IPS-11a (cell line): ENCODE measurements around the gene RAPGEF2.

Source experiments
- H3K4me3 ChIP-seq: one replicate; pipeline ENCODE4 v1.5.1; 2013; ENCODE audit warnings: low read depth, low read length, control low read depth

The RAPGEF2 gene

DNA sequence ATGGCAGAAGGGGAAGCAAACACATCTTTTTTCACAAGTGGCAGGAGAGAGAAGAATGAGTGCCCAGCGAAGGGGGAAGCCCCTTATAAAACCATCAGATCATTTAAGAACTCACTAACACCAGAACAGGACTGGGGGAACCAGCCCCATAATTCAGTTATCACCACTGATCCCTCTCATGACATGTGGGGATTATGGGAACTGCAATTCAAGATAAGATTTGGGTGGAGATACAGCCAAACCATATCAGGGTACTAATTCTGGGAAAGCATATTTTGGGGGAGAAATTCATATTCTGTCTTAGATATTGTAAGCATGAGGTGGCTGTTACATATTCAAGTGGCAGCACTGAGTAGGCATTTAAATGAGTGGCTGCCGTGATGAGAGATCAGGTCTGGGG is 87.8 kb downstream of the RAPGEF2 start:
- no peak overlapping the region for H3K4me3 ChIP-seq

GRCh38 chr4:159191989-159192388 is 89.1 kb downstream of the RAPGEF2 start:
- no peak overlapping the region for H3K4me3 ChIP-seq

GRCh38 chr4:159193046-159193620 is 90.3 kb downstream of the RAPGEF2 start:
- no peak overlapping the region for H3K4me3 ChIP-seq

GRCh38 chr4:159195361-159195769 is 92.5 kb downstream of the RAPGEF2 start:
- no peak overlapping the region for H3K4me3 ChIP-seq

DNA sequence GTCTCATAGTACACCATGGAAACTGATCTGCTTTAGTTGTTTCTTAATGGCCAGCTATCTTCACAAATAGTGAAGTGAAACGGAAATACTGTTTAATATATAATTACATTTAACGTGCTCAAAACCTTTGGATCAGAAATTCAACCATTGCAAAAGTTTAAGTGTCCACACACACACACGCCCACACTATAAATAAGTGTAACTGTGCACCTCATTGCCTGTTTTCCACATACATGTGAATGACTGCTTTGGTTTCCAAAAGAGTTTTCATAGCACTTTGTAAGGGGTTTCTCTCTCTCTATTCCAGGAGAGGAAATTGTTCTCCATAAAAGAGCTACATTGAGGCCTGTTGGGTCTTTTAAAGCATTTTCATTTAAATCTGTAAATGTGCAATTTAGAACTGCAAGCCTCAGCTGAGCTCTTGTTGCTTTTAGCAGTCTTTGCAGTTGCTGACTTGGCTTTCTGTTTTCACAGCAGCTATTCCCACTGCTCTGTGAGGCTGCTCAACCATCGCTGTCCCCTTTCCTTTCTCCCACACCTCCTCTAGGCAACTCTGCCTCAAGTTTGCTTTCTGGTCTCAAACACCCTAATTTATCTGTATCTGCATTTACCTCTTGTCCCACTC is 94.5 kb downstream of the RAPGEF2 start:
- no peak overlapping the region for H3K4me3 ChIP-seq

DNA sequence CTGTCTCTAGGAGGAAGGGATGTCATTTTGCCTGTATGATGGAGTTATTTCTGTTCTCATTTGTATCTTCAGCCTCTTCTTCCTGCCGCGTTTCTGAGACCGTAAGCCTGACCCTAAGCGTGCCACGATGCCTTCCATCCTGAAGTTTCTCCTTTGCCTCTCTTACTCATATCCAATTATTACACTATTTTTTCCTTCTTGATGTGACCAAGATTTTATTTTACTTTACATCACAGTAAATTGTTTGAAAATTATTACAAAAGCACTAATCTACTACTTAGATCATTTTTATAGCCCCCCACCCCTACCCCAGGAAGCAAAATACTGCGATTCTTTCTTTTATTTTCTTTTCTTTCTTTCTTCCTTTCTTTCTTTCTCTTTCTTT is 95.0 kb downstream of the RAPGEF2 start:
- no peak overlapping the region for H3K4me3 ChIP-seq

- no peak overlapping the region for H3K4me3 ChIP-seq
Measured at GRCh38 chr4:159199826-159200225, 96.9 kb downstream of the RAPGEF2 start.

- H3K4me3 ChIP-seq, result no peak overlapping the region
Measured at GRCh38 chr4:159201168-159201567, 98.3 kb downstream of the RAPGEF2 start.

GRCh38 chr4:159204566-159204965 is 101.7 kb downstream of the RAPGEF2 start:
- no peak overlapping the region for H3K4me3 ChIP-seq

DNA sequence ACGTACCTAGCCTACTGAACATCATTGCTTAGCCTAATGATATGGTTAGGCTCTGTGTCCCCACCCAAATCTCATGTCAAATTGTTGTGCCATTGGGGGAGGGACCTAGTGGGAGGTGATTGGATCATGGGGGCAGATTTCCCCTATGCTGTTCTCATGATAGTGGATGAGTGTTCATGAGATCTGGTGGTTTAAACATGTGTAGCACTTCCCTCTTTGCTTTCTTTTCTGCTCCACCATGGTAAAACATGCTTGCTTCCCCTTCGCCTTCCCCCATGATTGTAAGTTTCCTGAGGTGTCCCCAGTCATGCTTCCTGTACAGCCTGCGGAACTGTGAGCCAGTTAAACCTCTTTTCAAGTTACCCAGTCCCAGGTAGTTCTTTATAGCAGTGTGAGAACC is 102.6 kb downstream of the RAPGEF2 start:
- no peak overlapping the region for H3K4me3 ChIP-seq

DNA sequence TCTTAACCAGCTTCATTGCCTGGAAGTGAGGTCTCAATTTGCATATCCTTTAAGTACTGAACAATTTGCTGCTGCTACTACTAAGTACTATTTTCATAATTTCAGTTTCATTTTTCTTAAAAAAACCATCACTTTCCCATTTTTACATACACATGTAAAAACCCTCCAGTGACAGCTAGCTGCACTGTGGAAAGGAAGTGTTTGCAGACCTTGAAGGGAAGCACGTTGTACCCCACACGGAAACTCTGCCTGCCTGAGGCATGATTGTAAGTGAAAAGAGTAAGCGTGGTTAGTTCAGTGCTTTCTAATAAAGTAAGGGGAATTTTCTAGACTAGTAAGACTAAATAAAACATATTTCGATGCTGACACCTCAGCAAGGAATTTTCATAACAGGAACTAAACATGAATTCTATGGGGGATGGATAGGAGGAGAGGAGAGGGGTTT is 103.6 kb downstream of the RAPGEF2 start:
- no peak overlapping the region for H3K4me3 ChIP-seq

DNA sequence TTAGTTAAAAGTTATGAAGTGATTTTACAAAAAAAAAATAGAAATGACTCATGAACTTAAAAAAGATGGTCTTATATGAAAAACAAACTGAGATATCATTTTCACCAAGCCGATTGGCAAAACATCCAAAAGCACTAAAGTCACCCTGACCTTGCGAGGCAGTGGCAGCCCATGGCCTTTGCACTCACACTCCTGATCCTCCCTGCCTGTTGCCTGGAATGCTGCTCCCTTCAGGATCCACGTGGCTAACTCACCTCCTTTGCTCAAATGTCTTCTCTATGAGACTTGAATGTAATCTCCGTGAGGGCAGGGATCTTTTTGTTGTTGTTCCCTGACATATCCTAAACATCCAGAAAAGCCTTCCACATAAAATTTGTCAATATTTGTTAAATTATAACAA is 106.4 kb downstream of the RAPGEF2 start:
- no peak overlapping the region for H3K4me3 ChIP-seq

DNA sequence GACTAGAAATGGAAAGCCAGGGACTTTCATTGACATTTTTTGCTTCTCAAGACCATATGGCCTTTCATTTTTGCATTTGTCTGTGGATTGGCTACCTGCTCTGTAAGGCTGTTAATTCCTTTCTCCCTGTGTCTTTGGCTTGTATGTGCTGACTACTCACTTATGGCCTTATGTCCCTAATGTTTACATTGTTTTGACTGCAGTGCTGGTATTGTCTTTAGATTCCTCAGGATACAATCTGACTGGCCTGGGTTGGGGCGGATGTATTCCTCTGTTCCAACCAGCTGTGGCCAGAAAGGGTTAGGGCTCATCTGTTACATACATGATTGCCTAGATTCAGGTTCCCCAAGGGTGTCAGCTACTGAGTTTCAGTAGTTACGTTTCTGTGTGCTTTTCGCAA is 108.1 kb downstream of the RAPGEF2 start:
- H3K4me3 ChIP-seq, result no peak overlapping the region

GRCh38 chr4:159212675-159213293 is 109.9 kb downstream of the RAPGEF2 start:
- H3K4me3 ChIP-seq, result no peak overlapping the region

- H3K4me3 ChIP-seq, result no peak overlapping the region
Measured at GRCh38 chr4:159216834-159217233, 114.0 kb downstream of the RAPGEF2 start.

GRCh38 chr4:159219862-159220261 is 117.0 kb downstream of the RAPGEF2 start:
- H3K4me3 ChIP-seq, result no peak overlapping the region

DNA sequence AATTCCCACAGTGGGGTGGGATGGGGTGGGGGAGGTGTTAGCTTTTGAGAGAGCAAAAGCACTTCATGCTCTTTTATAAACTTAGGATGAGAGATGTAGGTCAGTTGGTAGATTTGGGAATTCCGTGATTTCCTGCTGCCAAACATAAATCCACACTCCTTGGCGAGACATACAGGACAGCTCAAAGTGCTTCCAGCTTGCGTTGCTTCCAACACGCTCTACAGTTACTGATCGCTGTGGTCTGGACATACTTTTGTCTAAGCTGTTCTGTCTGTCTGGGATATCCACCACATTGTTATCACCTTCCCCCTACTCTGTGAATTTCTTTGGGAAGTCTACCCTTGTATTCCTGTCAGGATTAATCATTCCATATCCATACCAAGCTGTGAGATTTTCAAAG is 117.5 kb downstream of the RAPGEF2 start:
- no peak overlapping the region for H3K4me3 ChIP-seq

GRCh38 chr4:159221280-159221679 is 118.4 kb downstream of the RAPGEF2 start:
- H3K4me3 ChIP-seq, result no peak overlapping the region

GRCh38 chr4:159222043-159222552 is 119.2 kb downstream of the RAPGEF2 start:
- H3K4me3 ChIP-seq, result no peak overlapping the region

DNA sequence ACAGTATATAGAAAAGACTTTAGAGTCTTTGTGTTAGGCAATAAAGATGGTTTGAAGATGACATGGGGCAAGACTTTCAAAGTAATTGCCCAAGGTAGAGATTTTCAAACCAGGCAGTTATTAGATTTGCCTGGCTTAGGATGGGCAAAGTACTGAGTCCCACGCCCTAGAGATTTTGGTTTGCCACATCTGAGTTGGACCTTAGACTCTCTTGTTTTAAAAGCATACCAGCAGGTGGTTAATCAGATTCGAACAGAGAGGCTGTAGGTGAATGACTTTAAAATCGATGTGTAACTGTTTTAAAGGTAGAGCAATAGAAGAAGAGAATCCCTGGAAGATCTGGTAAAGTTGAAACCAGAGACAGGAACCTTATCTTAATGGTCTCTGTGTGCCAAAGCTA is 121.5 kb downstream of the RAPGEF2 start:
- no peak overlapping the region for H3K4me3 ChIP-seq

- H3K4me3 ChIP-seq, result no peak overlapping the region
Measured at GRCh38 chr4:159227378-159227777, 124.5 kb downstream of the RAPGEF2 start.

GRCh38 chr4:159227984-159228383 is 125.1 kb downstream of the RAPGEF2 start:
- no peak overlapping the region for H3K4me3 ChIP-seq
